A549 treated with CpdA at 1 μM for 4 hours (cell line): ENCODE data around the gene CSTF3. TPM values are rescaled to one million over a fixed set of nuclear protein-coding genes. Genes with fewer than 3 reads are reported as not detected.

ENCODE experiments used
- total RNA-seq: library from RNA; stranded (reverse); fragments of 200-300 nt; extraction: Qiagen RNA extraction; gene quantifications from 5 replicates; pipeline ENCODE4 v1.2.3, GENCODE V29; 2022; ENCODE audit warnings: low read depth

Gene CSTF3
- total RNA-seq: 26.0 to 31.2 TPM (median 28.7 TPM) in 5 replicates

DNA sequence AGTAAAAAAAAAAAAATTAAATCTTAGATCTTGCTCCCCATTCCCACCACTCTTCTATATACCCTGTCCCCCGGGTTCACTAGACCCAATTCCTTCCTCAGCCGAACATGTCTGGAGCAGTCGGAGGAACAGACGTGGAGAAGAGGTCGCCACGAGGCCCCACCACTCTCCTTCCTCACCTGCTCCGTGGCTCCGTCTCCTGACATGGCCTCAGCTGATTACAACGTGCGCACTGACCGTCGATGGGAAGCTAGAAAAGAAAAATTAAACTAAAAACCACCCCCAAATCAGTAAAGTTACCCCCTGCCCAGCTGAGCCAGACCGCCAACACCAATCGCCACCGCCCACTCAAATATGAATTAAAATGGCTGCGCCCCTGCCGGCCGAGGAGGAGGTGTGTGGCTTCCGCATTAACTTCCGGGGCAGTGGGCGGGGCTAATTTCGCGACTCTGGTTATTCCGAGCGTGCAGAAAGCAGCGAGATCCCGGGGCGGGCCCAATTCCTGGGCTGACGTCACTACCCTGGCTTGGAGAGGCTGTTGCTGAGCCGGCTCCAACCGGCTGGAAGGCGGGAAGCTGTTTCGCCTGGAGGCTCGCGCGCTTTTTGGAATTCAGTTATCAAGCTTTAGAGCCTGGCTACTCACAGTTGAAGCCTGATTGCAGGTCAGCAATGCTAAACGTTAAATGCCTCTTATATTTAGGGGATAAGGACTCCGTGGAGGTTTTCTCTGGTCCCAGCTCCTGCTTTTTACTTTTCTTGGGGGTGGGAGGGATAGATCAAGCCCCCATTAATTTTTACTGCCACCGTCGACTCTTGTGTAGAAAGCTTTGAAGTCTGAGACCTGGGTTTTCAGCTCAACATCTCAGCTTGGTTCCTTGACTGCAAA is at the start of gene CSTF3:
Gene CSTF3 (minus strand): TSS at position 361 of the 886 bp plus-strand sequence. CDS start 155 bp downstream, at position 206.

DNA sequence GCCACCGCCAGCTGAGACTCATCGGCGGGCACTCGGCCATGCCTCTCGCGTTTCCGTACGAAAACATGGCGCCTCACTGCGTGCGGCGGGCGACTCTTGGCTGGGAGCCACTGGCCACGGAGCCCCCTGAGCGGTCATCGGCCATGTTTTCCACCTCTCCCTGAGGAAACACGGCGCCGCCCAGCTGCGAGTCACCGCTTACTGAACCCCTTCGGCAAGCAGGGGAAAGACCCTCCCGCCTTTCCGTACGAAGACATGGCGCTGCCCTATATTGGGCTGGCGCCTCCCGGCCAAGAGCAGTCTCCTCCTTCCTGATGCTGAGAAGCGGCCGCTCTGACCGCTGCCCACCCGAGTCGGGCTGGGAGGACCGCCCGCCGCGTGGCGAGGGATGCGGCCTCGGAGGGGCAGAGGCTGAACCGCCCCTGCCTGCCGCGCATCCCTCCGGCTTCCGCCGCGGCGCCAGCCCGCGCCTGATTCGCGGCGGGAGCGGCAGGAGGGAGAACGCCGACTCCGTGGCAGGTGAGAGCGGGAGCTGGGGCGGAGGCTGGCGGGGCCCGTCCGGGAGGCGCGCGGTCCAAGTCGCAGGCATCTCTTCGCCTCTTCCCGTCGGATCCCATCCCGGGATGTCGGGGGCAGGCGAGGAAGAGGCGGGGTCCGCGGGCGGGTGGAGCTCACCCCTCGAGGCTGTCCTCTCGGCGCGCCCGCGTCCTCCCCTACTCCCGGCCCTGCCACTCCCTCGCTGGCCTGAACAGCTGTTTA is 121.8 kb downstream of the CSTF3 start, which contains the start of gene TCP11L1:
Gene TCP11L1 (plus strand): TSS at position 299 of the 759 bp plus-strand sequence. CDS start 4,202 bp downstream, outside the sequence.

Other genes with a start within 250 kb of the CSTF3 start
- 6.0 to 7.9 TPM (median 7.2 TPM) in 5 replicates for gene DEPDC7, start 145.6 kb downstream of the CSTF3 start, total RNA-seq
- 15.5 to 23.2 TPM (median 18.3 TPM) in 5 replicates for gene TCP11L1, start 121.9 kb downstream of the CSTF3 start, total RNA-seq
- gene HIPK3, start 95.9 kb upstream of the CSTF3 start, total RNA-seq: 14.1 to 18.6 TPM (median 15.6 TPM) in 5 replicates
- gene KIAA1549L, start 214.6 kb upstream of the CSTF3 start, total RNA-seq: 7.5 to 14.2 TPM (median 10.7 TPM) in 5 replicates